ENCODE data around the gene THADA.

THADA gene

GRCh38 chr2:43312755-43313641 is 282.8 kb downstream of the THADA start:
- TF ChIP-seq, protein P1, sequence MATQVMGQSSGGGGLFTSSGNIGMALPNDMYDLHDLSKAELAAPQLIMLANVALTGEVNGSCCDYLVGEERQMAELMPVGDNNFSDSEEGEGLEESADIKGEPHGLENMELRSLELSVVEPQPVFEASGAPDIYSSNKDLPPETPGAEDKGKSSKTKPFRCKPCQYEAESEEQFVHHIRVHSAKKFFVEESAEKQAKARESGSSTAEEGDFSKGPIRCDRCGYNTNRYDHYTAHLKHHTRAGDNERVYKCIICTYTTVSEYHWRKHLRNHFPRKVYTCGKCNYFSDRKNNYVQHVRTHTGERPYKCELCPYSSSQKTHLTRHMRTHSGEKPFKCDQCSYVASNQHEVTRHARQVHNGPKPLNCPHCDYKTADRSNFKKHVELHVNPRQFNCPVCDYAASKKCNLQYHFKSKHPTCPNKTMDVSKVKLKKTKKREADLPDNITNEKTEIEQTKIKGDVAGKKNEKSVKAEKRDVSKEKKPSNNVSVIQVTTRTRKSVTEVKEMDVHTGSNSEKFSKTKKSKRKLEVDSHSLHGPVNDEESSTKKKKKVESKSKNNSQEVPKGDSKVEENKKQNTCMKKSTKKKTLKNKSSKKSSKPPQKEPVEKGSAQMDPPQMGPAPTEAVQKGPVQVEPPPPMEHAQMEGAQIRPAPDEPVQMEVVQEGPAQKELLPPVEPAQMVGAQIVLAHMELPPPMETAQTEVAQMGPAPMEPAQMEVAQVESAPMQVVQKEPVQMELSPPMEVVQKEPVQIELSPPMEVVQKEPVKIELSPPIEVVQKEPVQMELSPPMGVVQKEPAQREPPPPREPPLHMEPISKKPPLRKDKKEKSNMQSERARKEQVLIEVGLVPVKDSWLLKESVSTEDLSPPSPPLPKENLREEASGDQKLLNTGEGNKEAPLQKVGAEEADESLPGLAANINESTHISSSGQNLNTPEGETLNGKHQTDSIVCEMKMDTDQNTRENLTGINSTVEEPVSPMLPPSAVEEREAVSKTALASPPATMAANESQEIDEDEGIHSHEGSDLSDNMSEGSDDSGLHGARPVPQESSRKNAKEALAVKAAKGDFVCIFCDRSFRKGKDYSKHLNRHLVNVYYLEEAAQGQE (IDR thresholded peaks at IDR 0.05; ENCODE audit: insufficient read depth in 1 of 2, low read depth in 2 of 2, low read length in 2 of 2) = no peak
- TF ChIP-seq FOXP2 (optimal IDR thresholded peaks at IDR 0.05; ENCODE audit: borderline replicate concordance, extremely low read depth, extremely low read length, insufficient read depth) (no peak), POLR2AphosphoS5 (IDR thresholded peaks at IDR 0.05; ENCODE audit: low read depth, low read length) (no peak), SIN3A (IDR thresholded peaks at IDR 0.05; ENCODE audit: borderline replicate concordance, insufficient read depth, low read length) (no peak), TAF1 (IDR thresholded peaks at IDR 0.05; ENCODE audit: borderline replicate concordance, insufficient read depth, low read length) (no peak)

DNA sequence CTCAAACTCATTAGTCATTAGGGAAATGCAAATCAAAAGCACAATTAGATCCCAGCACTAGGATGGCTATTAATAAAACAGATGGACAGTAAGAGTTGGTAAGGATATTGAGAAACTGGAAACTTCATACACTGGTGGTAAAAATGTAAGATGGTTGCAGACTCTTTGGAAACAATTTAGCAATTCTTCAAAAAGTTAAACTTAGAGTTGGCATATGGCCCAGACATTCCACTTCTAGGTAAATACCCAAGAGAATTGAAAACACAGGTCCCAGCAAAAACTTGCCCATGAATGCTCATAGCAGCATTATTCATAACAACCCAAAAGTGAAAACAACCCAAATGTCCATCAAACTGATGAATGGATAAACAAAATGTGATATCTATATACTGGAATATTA is 284.6 kb downstream of the THADA start:
- TF ChIP-seq POLR2AphosphoS5 (IDR thresholded peaks at IDR 0.05; ENCODE audit: low read depth, low read length) (no peak), TAF1 (IDR thresholded peaks at IDR 0.05; ENCODE audit: borderline replicate concordance, insufficient read depth, low read length) (no peak), FOXP2 (optimal IDR thresholded peaks at IDR 0.05; ENCODE audit: borderline replicate concordance, extremely low read depth, extremely low read length, insufficient read depth) (no peak), SIN3A (IDR thresholded peaks at IDR 0.05; ENCODE audit: borderline replicate concordance, insufficient read depth, low read length) (no peak)
- TF ChIP-seq, protein P1 (IDR thresholded peaks at IDR 0.05; ENCODE audit: insufficient read depth in 1 of 2, low read depth in 2 of 2, low read length in 2 of 2) = no peak

DNA sequence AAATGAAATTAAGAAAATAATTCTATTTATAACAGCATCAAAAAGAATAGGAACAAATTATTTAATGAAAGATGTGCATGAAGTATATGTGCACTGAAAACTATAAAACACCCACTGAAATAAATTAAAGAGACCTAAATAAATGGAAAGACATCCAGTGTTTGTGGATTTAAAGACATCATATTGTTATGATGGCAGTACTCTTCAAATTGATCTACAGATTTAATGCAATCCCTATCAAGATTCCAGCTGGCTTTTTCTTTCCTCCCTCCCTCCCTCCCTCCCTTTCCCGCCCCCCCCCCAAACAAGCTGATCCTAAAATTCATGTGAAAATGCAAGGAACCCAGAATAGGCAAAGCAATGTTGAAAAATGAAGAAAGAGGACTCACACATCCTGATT is 285.9 kb downstream of the THADA start:
- no peak for TF ChIP-seq TAF1 (IDR thresholded peaks at IDR 0.05; ENCODE audit: borderline replicate concordance, insufficient read depth, low read length)
- TF ChIP-seq FOXP2 (optimal IDR thresholded peaks at IDR 0.05; ENCODE audit: borderline replicate concordance, extremely low read depth, extremely low read length, insufficient read depth) = no peak
- no peak for TF ChIP-seq POLR2AphosphoS5 (IDR thresholded peaks at IDR 0.05; ENCODE audit: low read depth, low read length)
- no peak for TF ChIP-seq SIN3A (IDR thresholded peaks at IDR 0.05; ENCODE audit: borderline replicate concordance, insufficient read depth, low read length)
- TF ChIP-seq, protein P1 (IDR thresholded peaks at IDR 0.05; ENCODE audit: insufficient read depth in 1 of 2, low read depth in 2 of 2, low read length in 2 of 2) = no peak

DNA sequence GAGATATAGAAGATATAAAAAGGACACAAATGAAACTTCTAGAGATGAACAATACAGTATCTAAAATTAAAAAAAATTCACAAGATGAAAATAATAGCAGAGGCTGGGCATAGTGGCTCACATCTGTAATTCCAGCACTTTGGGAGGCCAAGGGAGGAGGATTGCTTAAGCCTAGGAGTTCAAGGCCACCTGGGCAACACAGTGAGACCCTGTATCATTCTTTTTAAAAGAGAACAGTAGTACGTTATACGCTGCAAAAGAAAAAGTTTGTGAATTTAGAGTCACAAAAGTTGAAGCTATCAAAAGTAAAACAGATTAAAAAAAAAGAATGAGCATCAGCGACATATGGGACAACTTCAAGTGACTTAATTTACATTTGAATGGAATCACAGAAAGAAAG is 287.9 kb downstream of the THADA start:
- TF ChIP-seq FOXP2 (optimal IDR thresholded peaks at IDR 0.05; ENCODE audit: borderline replicate concordance, extremely low read depth, extremely low read length, insufficient read depth) (no peak), SIN3A (IDR thresholded peaks at IDR 0.05; ENCODE audit: borderline replicate concordance, insufficient read depth, low read length) (no peak), POLR2AphosphoS5 (IDR thresholded peaks at IDR 0.05; ENCODE audit: low read depth, low read length) (no peak), TAF1 (IDR thresholded peaks at IDR 0.05; ENCODE audit: borderline replicate concordance, insufficient read depth, low read length) (no peak)
- TF ChIP-seq, protein P1 (IDR thresholded peaks at IDR 0.05; ENCODE audit: insufficient read depth in 1 of 2, low read depth in 2 of 2, low read length in 2 of 2) = no peak
